CD14-positive monocyte (primary cell): ENCODE measurements around the gene ARL4A. TPM values are rescaled to one million over a fixed set of nuclear protein-coding genes. Genes with fewer than 3 reads are reported as not detected.

ENCODE experiments used
- DNase-seq, 3 donors: peaks; one replicate each; pipeline ENCODE4 v3.0.0-alpha.2; 2011 to 2022
- H2AFZ ChIP-seq: 2 replicates; pipeline ENCODE4 v1.6.0; 2012; ENCODE audit warnings: mild to moderate bottlenecking, low read depth, low read length, inconsistent platforms; ENCODE audit not compliant: insufficient read depth, poor library complexity, severe bottlenecking
- H3K27ac ChIP-seq, 2 donors: 1 replicate in 1 of 2; 2 replicates in 1 of 2; pipeline ENCODE4 v1.5.1; 2012 to 2013; ENCODE audit warnings: low read length in 2 of 2, control low read depth in 1 of 2, inconsistent platforms in 1 of 2, low read depth in 1 of 2, mild to moderate bottlenecking in 1 of 2
- H3K27me3 ChIP-seq, 2 donors: one replicate each; pipeline versions ENCODE4 v1.6.0 to v1.6.1; 2011 to 2013; ENCODE audit warnings: low read length in 2 of 2; ENCODE audit not compliant: control insufficient read depth in 2 of 2, insufficient read depth in 2 of 2
- H3K36me3 ChIP-seq, 2 donors: replicated peaks in 1 of 2; 1 replicate in 1 of 2; 2 replicates in 1 of 2; pipeline versions ENCODE4 v1.5.1 to v1.6.1; 2012 to 2013; ENCODE audit warnings: low read length in 2 of 2, control low read depth in 1 of 2, inconsistent platforms in 1 of 2, mild to moderate bottlenecking in 1 of 2; ENCODE audit not compliant: insufficient read depth in 2 of 2, control insufficient read depth in 1 of 2
- H3K4me1 ChIP-seq, 2 donors: 1 replicate in 1 of 2; 2 replicates in 1 of 2; pipeline versions ENCODE4 v1.5.1 to v1.6.1; 2012 to 2013; ENCODE audit warnings: low read length in 2 of 2, control low read depth in 1 of 2, inconsistent platforms in 1 of 2, mild to moderate bottlenecking in 1 of 2, moderate library complexity in 1 of 2; ENCODE audit not compliant: insufficient read depth in 2 of 2, control insufficient read depth in 1 of 2
- H3K4me2 ChIP-seq: replicated peaks from 2 replicates; pipeline ENCODE3; 2012; ENCODE audit warnings: low read length, moderate library complexity, mild to moderate bottlenecking; ENCODE audit not compliant: poor library complexity, severe bottlenecking; ENCODE audit errors: extremely low read depth
- H3K4me3 ChIP-seq, 3 experiments: fragments of 200-600 bp in 1 of 3; sonication (generic) in 1 of 3; replicated peaks in 1 of 3; 1 replicate in 2 of 3; 2 replicates in 1 of 3; pipeline ENCODE4 v1.5.1; 2011 to 2013; ENCODE audit warnings: low read length in 3 of 3, mild to moderate bottlenecking in 3 of 3, control low read depth in 2 of 3, low read depth in 2 of 3, inconsistent platforms in 1 of 3, moderate library complexity in 1 of 3
- H3K79me2 ChIP-seq: 2 replicates; pipeline ENCODE4 v1.6.0; 2012; ENCODE audit warnings: mild to moderate bottlenecking, control low read depth, inconsistent platforms, low read length, moderate library complexity; ENCODE audit not compliant: insufficient read depth
- H3K9ac ChIP-seq: 2 replicates; pipeline ENCODE4 v1.6.0; 2017; ENCODE audit warnings: low read length, mild to moderate bottlenecking; ENCODE audit not compliant: insufficient read depth, poor library complexity, severe bottlenecking
- H3K9me3 ChIP-seq, 2 donors: replicated peaks in 1 of 2; 1 replicate in 1 of 2; 2 replicates in 1 of 2; pipeline versions ENCODE4 v1.5.1 to v1.6.1; 2012 to 2013; ENCODE audit warnings: low read length in 2 of 2, control low read depth in 1 of 2; ENCODE audit not compliant: control insufficient read depth in 1 of 2, insufficient read depth in 1 of 2
- H4K20me1 ChIP-seq: 2 replicates; pipeline ENCODE4 v1.6.0; 2012; ENCODE audit warnings: mild to moderate bottlenecking, low read length, control low read depth, moderate library complexity; ENCODE audit not compliant: insufficient read depth
- H3K27ac Mint-ChIP-seq, 7 donors: one replicate each; pipeline ENCODE4 v1.8.0; 2020; ENCODE audit warnings: mild to moderate bottlenecking in 7 of 7, mixed read lengths in 7 of 7, moderate library complexity in 6 of 7, inconsistent platforms in 2 of 7
- H3K27me3 Mint-ChIP-seq, 3 donors: one replicate each; pipeline ENCODE4 v1.8.0; 2021 to 2022; ENCODE audit warnings: low read depth in 3 of 3, mild to moderate bottlenecking in 3 of 3, mixed read lengths in 3 of 3, moderate library complexity in 3 of 3, inconsistent platforms in 1 of 3
- H3K36me3 Mint-ChIP-seq, 2 donors: one replicate each; pipeline ENCODE4 v1.8.0; 2020; ENCODE audit warnings: mixed read lengths in 2 of 2, inconsistent platforms in 1 of 2, mild to moderate bottlenecking in 1 of 2
- H3K4me1 Mint-ChIP-seq: one replicate; pipeline ENCODE4 v1.8.0; 2020; ENCODE audit warnings: mild to moderate bottlenecking, mixed read lengths
- H3K4me3 Mint-ChIP-seq, 2 donors: one replicate each; pipeline ENCODE4 v1.8.0; 2020; ENCODE audit warnings: mild to moderate bottlenecking in 2 of 2, mixed read lengths in 2 of 2, moderate library complexity in 1 of 2
- H3K9me3 Mint-ChIP-seq, 7 donors: one replicate each; pipeline ENCODE4 v1.8.0; 2020 to 2022; ENCODE audit warnings: mixed read lengths in 7 of 7, mild to moderate bottlenecking in 6 of 7, moderate library complexity in 6 of 7, inconsistent platforms in 2 of 7
- CTCF ChIP-seq: fragments of 200-600 bp; IDR thresholded peaks from one replicate; pipeline ENCODE4 v1.8.0; 2022; ENCODE audit warnings: antibody characterized with exemption, mild to moderate bottlenecking
- WGBS: methylation state at CpG from one replicate; pipeline ENCODE4 v1.1.5; 2013; ENCODE audit warnings: missing lambda C conversion rate; ENCODE audit not compliant: insufficient coverage; 5-methylcytosine and 5-hydroxymethylcytosine counted together
- intact Hi-C, 2 donors: fragments of 100-400 bp; cut with micrococcal nuclease; formaldehyde crosslinking; loops; one replicate each; pipeline versions ENCODE4 v1.15.0 to v1.15.1; 2023
- polyA plus RNA-seq, 3 donors: library from polyadenylated mRNA; depleted of rRNA in 1 of 3; unstranded in 2 of 3; stranded (reverse) in 1 of 3; fragments of 300-500 nt in 2 of 3; fragments of >200 nt in 1 of 3; fragmentation: Illumina TruSeq in 2 of 3; gene quantifications; 1 replicate in 2 of 3; 2 replicates in 1 of 3; pipeline ENCODE4 v1.2.3, GENCODE V29; 2012 to 2021

The ARL4A gene
- polyA plus RNA-seq, 3 donors = 60.3 to 125 (median 69.3) TPM

GRCh38 chr7:12729112-12729511, 41.7 kb downstream of the ARL4A start:
- Histone ChIP-seq H3K9me3 (no peaks in the 10 kb centered on the region), H2AFZ (peak overlapping the region; percentile 15), H3K9ac (no peak overlapping the region), H3K27ac (no peak overlapping the region), H4K20me1 (no peaks in the 10 kb centered on the region), H3K4me3 (no peak overlapping the region), H3K79me2 (no peaks in the 10 kb centered on the region), H3K4me2 (no peak overlapping the region), H3K27me3 (no peaks in the 10 kb centered on the region), H3K36me3 (no peaks in the 10 kb centered on the region), H3K4me1 (peaks cover 3 to 6% of the 10 kb centered on the region in 2 donors)
- Mint-ChIP-seq H3K9me3 (peaks cover 0 to under 1% (median 0%) of the 10 kb centered on the region in 7 donors), H3K27ac (peak overlapping the region in 3 of 7 donors; percentile 33 to 63 (median 60)), H3K4me1 (peaks cover 12% of the 10 kb centered on the region), H3K36me3 (no peaks in the 10 kb centered on the region), H3K27me3 (peaks cover 0 to 2% (median 0%) of the 10 kb centered on the region in 3 donors), H3K4me3 (peak overlapping the region in 1 of 2 donors; percentile 57)
- 13% methylated on average over 1 of the region's 7 CpGs for WGBS
- no peak for TF ChIP-seq CTCF
- peak; percentile 21 to 46 (median 40) for DNase-seq
- intact Hi-C loops = no loop called here

GRCh38 chr7:12730523-12730922, 43.1 kb downstream of the ARL4A start:
- Histone ChIP-seq H3K4me2 (no peak overlapping the region), H3K27ac (no peak overlapping the region), H3K27me3 (no peaks in the 10 kb centered on the region), H3K9ac (no peak overlapping the region), H3K9me3 (no peaks in the 10 kb centered on the region), H3K4me1 (peaks cover 3 to 6% of the 10 kb centered on the region in 2 donors), H3K4me3 (no peak overlapping the region), H4K20me1 (no peaks in the 10 kb centered on the region), H3K79me2 (no peaks in the 10 kb centered on the region), H2AFZ (peak overlapping the region; percentile 51), H3K36me3 (no peaks in the 10 kb centered on the region)
- H3K27ac Mint-ChIP-seq = no peak overlapping the region
- DNase-seq = no peak
- no peak for TF ChIP-seq CTCF
- H3K36me3 Mint-ChIP-seq = no peaks in the 10 kb centered on the region
- peaks cover 0 to 2% (median 0%) of the 10 kb centered on the region in 3 donors for H3K27me3 Mint-ChIP-seq
- no peak overlapping the region for H3K4me3 Mint-ChIP-seq
- intact Hi-C loops = no loop called here
- H3K9me3 Mint-ChIP-seq = no peaks in the 10 kb centered on the region
- WGBS = no CpG with 5 or more reads among the region's 2 CpGs
- peaks cover 12% of the 10 kb centered on the region for H3K4me1 Mint-ChIP-seq
